Measurements from ENCODE around the gene RAPGEF1. TPM values are rescaled to one million over a fixed set of nuclear protein-coding genes. Genes with fewer than 3 reads are reported as not detected.

RAPGEF1 gene
- total and polyA plus RNA-seq, 9 donors = 17.0 to 64.4 (median 36.4) TPM

GRCh38 chr9:131575946-131576853 lies 163.7 kb downstream of the RAPGEF1 start:
- WGBS, 3 donors = 92 to 93% (median 93%) methylated on average over 23 of the region's 23 CpGs
- DNase-seq = no peak
- no peak for TF ChIP-seq CTCF (IDR thresholded peaks at IDR 0.05)
- TF ChIP-seq EP300 (IDR thresholded peaks at IDR 0.05) = no peak
- no peak for TF ChIP-seq POLR2A (IDR thresholded peaks at IDR 0.05)

GRCh38 chr9:131574730-131575640 lies 164.9 kb downstream of the RAPGEF1 start:
- no peaks in the 10 kb centered on the region for H3K4me1 ChIP-seq (ENCODE audit: insufficient read depth)
- H3K4me3 ChIP-seq = no peak overlapping the region
- TF ChIP-seq EP300 (IDR thresholded peaks at IDR 0.05) (no peak), CTCF (IDR thresholded peaks at IDR 0.05) (no peak), POLR2A (IDR thresholded peaks at IDR 0.05) (no peak)
- H3K27ac ChIP-seq = no peak overlapping the region
- no peaks in the 10 kb centered on the region for H3K9me3 ChIP-seq
- intact Hi-C loops (cut with DNase I) = no loop called here
- DNase-seq = no peak
- 91 to 94% (median 92%) methylated on average over 15 to 17 of the region's 17 CpGs for WGBS, 3 donors
- H3K36me3 ChIP-seq = no peaks in the 10 kb centered on the region
- no peaks in the 10 kb centered on the region for H3K27me3 ChIP-seq

More at GRCh38 chr9:131575946-131576853, 163.7 kb downstream of the RAPGEF1 start:
- H3K27me3 ChIP-seq = no peaks in the 10 kb centered on the region
- H3K4me3 ChIP-seq = no peak overlapping the region
- H3K4me1 ChIP-seq (ENCODE audit: insufficient read depth) = no peaks in the 10 kb centered on the region
- H3K27ac ChIP-seq = no peak overlapping the region
- H3K9me3 ChIP-seq = no peaks in the 10 kb centered on the region
- intact Hi-C loops (cut with DNase I) = no loop called here
- H3K36me3 ChIP-seq = no peaks in the 10 kb centered on the region

GRCh38 chr9:131567910-131568309 lies 172.0 kb downstream of the RAPGEF1 start:
- H3K4me3 ChIP-seq = no peak overlapping the region
- H3K36me3 ChIP-seq = no peaks in the 10 kb centered on the region
- TF ChIP-seq EP300 (IDR thresholded peaks at IDR 0.05) (no peak), POLR2A (IDR thresholded peaks at IDR 0.05) (no peak), CTCF (IDR thresholded peaks at IDR 0.05) (no peak)
- no peaks in the 10 kb centered on the region for H3K9me3 ChIP-seq
- no peak overlapping the region for H3K27ac ChIP-seq
- H3K27me3 ChIP-seq = no peaks in the 10 kb centered on the region
- no peaks in the 10 kb centered on the region for H3K4me1 ChIP-seq (ENCODE audit: insufficient read depth)
- DNase-seq = no peak
- intact Hi-C loops (cut with DNase I) = no loop called here
- 94 to 96% (median 95%) methylated on average over 8 of the region's 8 CpGs for WGBS, 3 donors

- Histone ChIP-seq H3K9me3 (peaks cover 0 to 3% of the 10 kb centered on the region in 2 donors), H3K4me3 (no peak overlapping the region), H3K27me3 (no peaks in the 10 kb centered on the region), H3K4me1 (ENCODE audit: insufficient read depth) (no peaks in the 10 kb centered on the region), H3K36me3 (no peaks in the 10 kb centered on the region), H3K27ac (no peak overlapping the region)
- no peak for TF ChIP-seq POLR2A (IDR thresholded peaks at IDR 0.05)
- no peak for TF ChIP-seq EP300 (IDR thresholded peaks at IDR 0.05)
- TF ChIP-seq CTCF (IDR thresholded peaks at IDR 0.05) = no peak
- DNase-seq = no peak
- 95 to 98% (median 98%) methylated on average over 3 of the region's 3 CpGs for WGBS, 3 donors
- intact Hi-C loops (cut with DNase I) = no loop called here
Observed at GRCh38 chr9:131566158-131566557, 173.7 kb downstream of the RAPGEF1 start.

All from ovary (tissue), 9 donors.